Uterus (tissue), 2 donors: ENCODE results near the gene LRP6.

ENCODE experiments used
- CTCF ChIP-seq, 4 experiments: fragments of 200-600 bp in 2 of 4; fragments of 450-650 bp in 2 of 4; sonication (generic) in 2 of 4; IDR thresholded peaks; one replicate each; pipeline ENCODE4 v1.5.1; 2016 to 2019; ENCODE audit warnings: antibody characterized with exemption in 4 of 4, mild to moderate bottlenecking in 2 of 4, moderate library complexity in 1 of 4
- POLR2A ChIP-seq, 2 donors: fragments of 450-650 bp; IDR thresholded peaks; one replicate each; pipeline ENCODE4 v1.6.1; 2016; ENCODE audit warnings: antibody characterized with exemption in 2 of 2, mild to moderate bottlenecking in 1 of 2, moderate library complexity in 1 of 2

DNA sequence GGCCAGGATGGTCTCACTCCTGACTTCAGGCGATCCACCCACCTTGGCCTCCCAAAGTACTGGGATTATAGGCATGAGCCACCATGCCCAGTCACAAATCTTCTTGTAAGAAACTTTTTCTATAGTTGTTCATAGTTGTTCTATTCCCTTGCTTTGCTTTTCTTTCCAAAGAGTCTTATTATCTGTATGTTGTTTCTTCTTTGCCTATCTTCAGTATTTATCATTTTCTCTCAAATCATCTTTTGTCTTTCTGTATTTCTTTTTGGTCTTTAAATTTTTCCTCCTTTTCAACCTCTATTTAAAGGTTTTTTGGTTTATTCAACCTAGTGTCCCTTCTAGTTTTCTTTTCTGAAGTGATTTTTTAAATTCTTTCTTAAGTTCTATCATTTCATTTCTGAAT lies 68.7 kb downstream of the LRP6 start:
- TF ChIP-seq CTCF (IDR thresholded peaks at IDR 0.05) = no peak
- no peak for TF ChIP-seq POLR2A (IDR thresholded peaks at IDR 0.05)
